DMS 273 (cell line): ENCODE results near the gene FAM78B.
A peak's percentile ranks its signal among the peaks of the same experiment; 100 is the strongest.

Source experiments
- DNase-seq: peaks from one replicate; lab custom pipeline; 2025; ENCODE audit not compliant: unreplicated experiment; lab: John Stamatoyannopoulos, UW

The FAM78B gene

DNA sequence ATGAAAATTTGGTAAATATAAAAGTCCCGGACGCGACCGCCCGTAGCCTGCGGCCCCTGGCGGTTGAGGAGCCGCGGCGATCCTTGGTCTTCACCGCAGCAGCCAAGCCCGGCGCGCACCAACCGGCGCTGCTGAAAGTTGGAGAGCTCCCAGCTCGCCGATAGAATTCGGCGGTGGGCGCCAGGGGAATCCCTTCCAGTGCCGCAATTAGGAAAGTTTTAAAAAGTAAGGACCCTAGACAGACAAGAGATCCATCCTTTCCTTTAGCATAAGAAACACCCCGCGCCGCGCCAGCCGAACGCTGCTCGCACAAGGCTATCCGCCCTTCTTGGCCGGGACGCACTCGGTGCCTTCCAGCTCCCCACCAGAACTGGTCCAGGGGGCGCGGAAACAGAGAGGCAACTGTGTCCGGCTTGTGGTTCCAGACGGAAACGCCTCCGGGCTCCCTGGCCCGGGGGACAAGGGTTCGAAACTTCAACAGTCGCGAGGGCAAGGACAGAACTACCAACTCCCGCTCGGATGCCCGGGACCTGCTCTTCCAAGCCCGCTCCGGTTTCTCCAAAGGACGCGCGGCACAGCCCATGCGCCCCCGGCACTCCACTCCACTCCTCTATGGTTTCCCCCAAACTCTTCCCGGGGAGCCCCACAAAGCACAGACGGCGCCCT, 1.7 kb downstream of the FAM78B start:
- DNase-seq = peak; percentile 89

GRCh38 chr1:166164646-166164994, 2.2 kb downstream of the FAM78B start:
- DNase-seq = no peak

DNA sequence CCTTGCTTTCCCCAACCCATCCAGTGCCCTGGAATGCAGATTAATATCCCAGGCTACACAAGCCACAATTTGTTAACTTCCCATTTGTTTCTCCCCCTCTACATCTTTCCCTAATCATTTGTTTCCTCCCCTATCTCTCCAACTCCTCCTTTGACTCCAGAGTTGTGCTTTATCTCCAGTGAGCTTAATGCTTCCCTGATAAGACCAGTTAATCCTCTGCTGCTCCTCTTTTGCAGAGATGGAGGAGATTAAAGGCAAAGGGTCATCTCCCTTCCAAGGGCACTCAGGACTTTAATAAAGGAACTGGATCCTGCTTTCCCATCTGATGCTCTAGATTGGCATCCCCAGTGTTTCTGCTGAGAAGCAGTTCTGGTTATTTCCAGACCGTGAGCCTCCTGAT, 7.1 kb downstream of the FAM78B start:
- DNase-seq = no peak

GRCh38 chr1:166156674-166157073, 10.1 kb downstream of the FAM78B start:
- DNase-seq = no peak

DNA sequence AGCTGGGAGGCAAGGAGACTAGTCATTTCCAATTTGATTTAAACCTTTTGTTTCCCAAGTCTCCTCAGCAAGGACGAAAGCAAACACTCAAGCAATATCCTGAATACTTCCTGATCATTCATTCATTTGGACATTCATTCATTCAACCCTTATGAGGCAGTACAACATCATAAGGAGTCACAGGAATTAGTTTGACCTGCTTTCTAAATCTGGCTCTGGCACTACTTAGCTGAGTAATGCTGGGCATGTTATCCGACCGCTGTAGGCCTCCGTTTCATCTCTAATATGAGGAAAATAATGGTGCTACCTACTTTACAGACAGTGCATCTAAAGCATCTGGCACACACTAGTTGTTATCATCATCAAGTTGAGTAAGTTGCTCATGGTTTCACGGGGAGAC, 11.7 kb downstream of the FAM78B start:
- no peak for DNase-seq

- peak; percentile 95 for DNase-seq
These were observed 13.1 kb downstream of the FAM78B start for GRCh38 chr1:166153525-166154314.

- DNase-seq = no peak
These were observed 13.8 kb downstream of the FAM78B start for GRCh38 chr1:166152978-166153377.

DNA sequence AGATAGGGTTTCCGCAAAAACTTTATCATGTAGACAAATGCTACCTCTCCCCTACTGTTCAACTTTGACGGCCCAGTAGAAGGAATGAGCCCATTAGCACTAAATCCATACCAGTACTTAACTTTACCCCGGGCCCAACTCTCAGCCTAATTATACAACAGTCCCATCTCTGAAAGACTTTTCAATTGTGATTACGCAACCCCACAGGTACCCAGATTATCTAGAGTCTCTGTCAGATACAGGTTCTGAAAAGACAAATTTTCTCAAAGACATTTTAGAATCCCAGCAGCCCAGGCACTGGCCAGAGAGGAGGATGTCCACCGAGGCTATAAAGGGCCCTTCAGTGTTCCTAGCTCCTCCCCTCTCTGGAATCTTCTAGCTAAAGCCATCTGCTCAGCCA, 15.0 kb downstream of the FAM78B start:
- DNase-seq = no peak

- no peak for DNase-seq
These were observed 21.3 kb downstream of the FAM78B start for GRCh38 chr1:166145499-166145898.

- DNase-seq = no peak
These were observed 24.8 kb downstream of the FAM78B start for GRCh38 chr1:166141969-166142368.

DNA sequence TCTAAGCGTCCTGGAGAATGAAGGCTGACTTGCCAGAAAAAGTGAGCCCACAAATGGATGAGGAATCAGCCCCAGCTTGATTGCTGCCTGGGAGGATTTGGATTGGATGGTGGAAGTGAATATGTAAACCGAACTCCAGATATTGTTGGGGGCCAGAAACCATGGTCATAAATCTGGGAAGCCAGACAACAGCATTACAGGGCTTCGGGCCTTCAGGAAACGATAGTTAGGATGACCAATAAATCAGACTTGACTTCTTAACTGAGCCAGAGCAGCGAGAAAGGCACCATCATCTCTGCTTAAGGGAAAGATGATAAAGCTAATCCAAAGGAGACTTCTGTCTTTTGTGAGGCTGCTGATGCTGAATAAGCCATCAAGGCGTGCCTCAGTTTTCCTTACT, 26.6 kb downstream of the FAM78B start:
- DNase-seq = no peak

DNA sequence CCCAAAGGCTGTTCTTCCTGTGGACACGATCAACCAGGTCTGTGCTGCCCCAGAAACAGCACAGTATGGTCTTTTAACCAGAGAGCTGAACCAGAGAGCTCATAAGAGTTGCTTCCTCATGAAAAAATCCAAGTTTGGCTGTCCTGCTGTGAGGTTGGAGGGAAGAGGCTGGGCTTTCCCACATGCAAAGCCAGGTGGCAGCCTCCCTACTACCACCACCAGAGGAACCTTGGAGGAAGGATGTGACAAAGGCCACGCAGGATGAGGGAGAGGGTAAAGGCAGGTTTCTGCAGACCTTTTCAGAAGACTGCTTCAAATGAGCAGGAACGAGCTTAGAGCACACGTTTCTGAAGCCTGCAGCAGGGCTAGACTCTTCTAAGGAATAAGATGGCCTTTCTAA, 27.1 kb downstream of the FAM78B start:
- DNase-seq = no peak

- no peak for DNase-seq
These were observed 30.0 kb downstream of the FAM78B start for GRCh38 chr1:166136699-166137401.

GRCh38 chr1:166136222-166136621, 30.6 kb downstream of the FAM78B start:
- no peak for DNase-seq

GRCh38 chr1:166133857-166134256, 32.9 kb downstream of the FAM78B start:
- no peak for DNase-seq

DNA sequence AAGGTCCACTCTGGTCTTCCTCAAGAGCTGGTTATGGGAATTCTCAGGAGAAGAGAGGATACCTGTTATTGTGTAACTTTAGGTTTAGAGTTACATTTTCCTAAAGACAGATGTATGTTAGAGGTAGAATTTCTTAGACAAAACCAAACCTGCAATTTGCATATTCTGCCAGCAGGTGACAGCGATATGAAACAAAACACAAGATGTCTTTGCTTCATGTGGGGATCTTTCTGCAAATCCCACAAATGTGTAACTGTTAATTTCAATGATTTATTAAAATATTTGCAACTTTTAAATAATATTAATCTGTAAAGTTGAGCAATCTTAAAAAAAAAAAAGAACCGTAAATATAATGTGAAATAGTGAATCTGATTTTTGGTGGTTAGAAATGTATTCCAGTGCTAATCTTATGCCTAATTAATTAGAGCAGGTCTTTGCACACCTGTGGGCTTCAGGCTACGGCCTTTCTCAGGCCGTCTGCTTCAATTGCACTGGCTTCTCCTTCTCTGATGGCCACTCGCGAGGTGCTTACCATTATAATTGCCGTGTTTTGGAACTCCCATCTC, 33.4 kb downstream of the FAM78B start:
- DNase-seq = peak; percentile 61

- DNase-seq = no peak
These were observed 34.3 kb downstream of the FAM78B start for GRCh38 chr1:166132496-166132895.

DNA sequence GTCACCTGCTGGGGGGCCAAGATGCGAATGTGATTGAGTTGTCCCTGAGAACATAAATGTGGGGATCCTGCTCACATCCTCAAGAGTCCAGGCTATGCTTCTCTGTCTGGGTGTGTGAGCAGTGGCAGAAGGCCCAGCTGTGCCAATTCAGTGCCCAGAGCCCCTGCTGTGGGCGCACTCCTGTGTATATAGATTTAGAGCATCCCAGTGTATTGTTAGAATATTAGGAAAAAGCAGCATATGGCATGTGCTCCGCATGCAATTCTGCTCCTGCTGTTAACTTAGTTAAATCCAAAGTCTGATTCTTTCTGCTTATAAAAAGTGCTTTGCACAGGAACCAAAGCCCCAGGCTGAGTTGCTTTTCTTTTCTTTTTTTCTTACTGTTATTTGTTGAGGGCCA, 37.8 kb downstream of the FAM78B start:
- peak; percentile 32 for DNase-seq

GRCh38 chr1:166128195-166128594, 38.6 kb downstream of the FAM78B start:
- DNase-seq = no peak

GRCh38 chr1:166127003-166127402, 39.8 kb downstream of the FAM78B start:
- no peak for DNase-seq

GRCh38 chr1:166122873-166123466, 43.8 kb downstream of the FAM78B start:
- peak; percentile 22 for DNase-seq
